ENCODE data around the gene CHKA.

Gene CHKA

GRCh38 chr11:68013611-68014156 is 107.5 kb downstream of the CHKA start:
- Histone ChIP-seq H3K9ac (ENCODE audit: insufficient read length) (no peak overlapping the region), H3K27ac (no peak overlapping the region)
- no peak for DNase-seq (ENCODE audit: low read depth, low spot score)

GRCh38 chr11:68012843-68013610 is 108.2 kb downstream of the CHKA start:
- DNase-seq (ENCODE audit: low read depth, low spot score): no peak
- no peak overlapping the region for H3K27ac ChIP-seq
- no peak overlapping the region for H3K9ac ChIP-seq (ENCODE audit: insufficient read length)
- no peaks in the 10 kb centered on the region for H3K9me3 ChIP-seq (ENCODE audit: low read depth, low read length)
- H3K4me3 ChIP-seq: no peak overlapping the region
- no peak for TF ChIP-seq EZH2 (IDR thresholded peaks at IDR 0.05)
- TF ChIP-seq FOXP2 (optimal IDR thresholded peaks at IDR 0.05; ENCODE audit: control extremely low read depth, extremely low read length, insufficient read depth): no peak
- TF ChIP-seq POLR2AphosphoS5 (IDR thresholded peaks at IDR 0.05; ENCODE audit: borderline replicate concordance, low read depth, low read length): no peak
- H3K36me3 ChIP-seq (ENCODE audit: insufficient read depth, low read length): no peaks in the 10 kb centered on the region

More at GRCh38 chr11:68013611-68014156, 107.5 kb downstream of the CHKA start:
- Histone ChIP-seq H3K9me3 (ENCODE audit: low read depth, low read length) (no peaks in the 10 kb centered on the region), H3K36me3 (ENCODE audit: insufficient read depth, low read length) (no peaks in the 10 kb centered on the region), H3K4me3 (no peak overlapping the region)
- TF ChIP-seq FOXP2 (optimal IDR thresholded peaks at IDR 0.05; ENCODE audit: control extremely low read depth, extremely low read length, insufficient read depth): no peak
- TF ChIP-seq EZH2 (IDR thresholded peaks at IDR 0.05): no peak
- no peak for TF ChIP-seq POLR2AphosphoS5 (IDR thresholded peaks at IDR 0.05; ENCODE audit: borderline replicate concordance, low read depth, low read length)

- no peaks in the 10 kb centered on the region for H3K36me3 ChIP-seq (ENCODE audit: insufficient read depth, low read length)
- no peak for DNase-seq (ENCODE audit: low read depth, low spot score)
- no peaks in the 10 kb centered on the region for H3K9me3 ChIP-seq (ENCODE audit: low read depth, low read length)
- no peak overlapping the region for H3K27ac ChIP-seq
- no peak overlapping the region for H3K9ac ChIP-seq (ENCODE audit: insufficient read length)
- H3K4me3 ChIP-seq: no peak overlapping the region
- TF ChIP-seq POLR2AphosphoS5 (IDR thresholded peaks at IDR 0.05; ENCODE audit: borderline replicate concordance, low read depth, low read length) (no peak), FOXP2 (optimal IDR thresholded peaks at IDR 0.05; ENCODE audit: control extremely low read depth, extremely low read length, insufficient read depth) (no peak), EZH2 (IDR thresholded peaks at IDR 0.05) (no peak)
Observed at GRCh38 chr11:68012044-68012842, 108.9 kb downstream of the CHKA start.

GRCh38 chr11:68011051-68011943 is 109.9 kb downstream of the CHKA start:
- Histone ChIP-seq H3K4me3 (no peak overlapping the region), H3K36me3 (ENCODE audit: insufficient read depth, low read length) (no peaks in the 10 kb centered on the region), H3K9ac (ENCODE audit: insufficient read length) (no peak overlapping the region), H3K9me3 (ENCODE audit: low read depth, low read length) (no peaks in the 10 kb centered on the region), H3K27ac (no peak overlapping the region)
- TF ChIP-seq POLR2AphosphoS5 (IDR thresholded peaks at IDR 0.05; ENCODE audit: borderline replicate concordance, low read depth, low read length): no peak
- no peak for TF ChIP-seq EZH2 (IDR thresholded peaks at IDR 0.05)
- no peak for TF ChIP-seq FOXP2 (optimal IDR thresholded peaks at IDR 0.05; ENCODE audit: control extremely low read depth, extremely low read length, insufficient read depth)
- DNase-seq (ENCODE audit: low read depth, low spot score): no peak

- TF ChIP-seq POLR2AphosphoS5 (IDR thresholded peaks at IDR 0.05; ENCODE audit: borderline replicate concordance, low read depth, low read length) (no peak), EZH2 (IDR thresholded peaks at IDR 0.05) (no peak)
- Histone ChIP-seq H3K9me3 (ENCODE audit: low read depth, low read length) (no peaks in the 10 kb centered on the region), H3K9ac (ENCODE audit: insufficient read length) (no peak within 1 kb of the TSS)
Observed at GRCh38 chr11:68010090-68011041, 110.8 kb downstream of the CHKA start, which contains the start of gene ALDH3B1. ALDH3B1 (plus strand) TSS chr11:68010327; CDS start chr11:68015298, 4,971 bp downstream.

GRCh38 chr11:68009391-68010089 is 111.6 kb downstream of the CHKA start:
- Histone ChIP-seq H3K36me3 (ENCODE audit: insufficient read depth, low read length) (no peaks in the 10 kb centered on the region), H3K9ac (ENCODE audit: insufficient read length) (no peak overlapping the region), H3K27ac (no peak overlapping the region), H3K9me3 (ENCODE audit: low read depth, low read length) (no peaks in the 10 kb centered on the region), H3K4me3 (no peak overlapping the region)
- DNase-seq (ENCODE audit: low read depth, low spot score): no peak
- TF ChIP-seq EZH2 (IDR thresholded peaks at IDR 0.05) (no peak), FOXP2 (optimal IDR thresholded peaks at IDR 0.05; ENCODE audit: control extremely low read depth, extremely low read length, insufficient read depth) (no peak), POLR2AphosphoS5 (IDR thresholded peaks at IDR 0.05; ENCODE audit: borderline replicate concordance, low read depth, low read length) (no peak)

More at GRCh38 chr11:68010090-68011041, 110.8 kb downstream of the CHKA start, which contains the start of gene ALDH3B1:
- no peak within 1 kb of the TSS for H3K27ac ChIP-seq
- no peak within 1 kb of the TSS for H3K4me3 ChIP-seq
- DNase-seq (ENCODE audit: low read depth, low spot score): no peak
- H3K36me3 ChIP-seq (ENCODE audit: insufficient read depth, low read length): no peaks in the 10 kb centered on the region

Measured in SK-N-MC (cell line).